ENCODE data around the gene APOA4.
"Not testable (repeated sequence)": the region's sequence is repeated elsewhere in the genome, so short reads cannot be mapped to it uniquely, and the experiment has no call there.

APOA4 gene

DNA sequence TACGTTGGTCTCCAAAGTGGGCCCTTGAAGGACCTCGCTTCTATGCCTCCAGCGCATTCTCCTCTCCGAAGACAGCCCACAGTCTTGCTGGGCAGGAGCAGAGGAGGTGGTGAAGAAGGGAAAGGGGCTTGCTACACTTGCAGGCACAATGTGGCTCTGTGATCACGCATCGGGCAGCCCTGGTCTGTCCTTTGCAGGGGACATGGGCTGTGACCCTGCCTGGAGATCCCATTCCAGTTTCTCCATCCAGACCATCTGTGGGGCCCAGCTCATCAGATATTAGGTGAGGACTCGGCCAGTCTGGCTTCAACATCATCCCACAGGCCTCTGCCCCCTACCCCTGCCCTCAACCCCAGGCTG is 13.5 kb upstream of the APOA4 start:
- TF ChIP-seq, protein P1, sequence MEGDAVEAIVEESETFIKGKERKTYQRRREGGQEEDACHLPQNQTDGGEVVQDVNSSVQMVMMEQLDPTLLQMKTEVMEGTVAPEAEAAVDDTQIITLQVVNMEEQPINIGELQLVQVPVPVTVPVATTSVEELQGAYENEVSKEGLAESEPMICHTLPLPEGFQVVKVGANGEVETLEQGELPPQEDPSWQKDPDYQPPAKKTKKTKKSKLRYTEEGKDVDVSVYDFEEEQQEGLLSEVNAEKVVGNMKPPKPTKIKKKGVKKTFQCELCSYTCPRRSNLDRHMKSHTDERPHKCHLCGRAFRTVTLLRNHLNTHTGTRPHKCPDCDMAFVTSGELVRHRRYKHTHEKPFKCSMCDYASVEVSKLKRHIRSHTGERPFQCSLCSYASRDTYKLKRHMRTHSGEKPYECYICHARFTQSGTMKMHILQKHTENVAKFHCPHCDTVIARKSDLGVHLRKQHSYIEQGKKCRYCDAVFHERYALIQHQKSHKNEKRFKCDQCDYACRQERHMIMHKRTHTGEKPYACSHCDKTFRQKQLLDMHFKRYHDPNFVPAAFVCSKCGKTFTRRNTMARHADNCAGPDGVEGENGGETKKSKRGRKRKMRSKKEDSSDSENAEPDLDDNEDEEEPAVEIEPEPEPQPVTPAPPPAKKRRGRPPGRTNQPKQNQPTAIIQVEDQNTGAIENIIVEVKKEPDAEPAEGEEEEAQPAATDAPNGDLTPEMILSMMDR (IDR thresholded peaks at IDR 0.05; ENCODE audit: low read depth, low read length, missing control alignments), result no peak
- DNase-seq (ENCODE audit: extremely low read depth, low read depth), result no peak
- H3K4me3 ChIP-seq (replicated peaks; ENCODE audit: low read depth, low read length), result no peak overlapping the region

DNA sequence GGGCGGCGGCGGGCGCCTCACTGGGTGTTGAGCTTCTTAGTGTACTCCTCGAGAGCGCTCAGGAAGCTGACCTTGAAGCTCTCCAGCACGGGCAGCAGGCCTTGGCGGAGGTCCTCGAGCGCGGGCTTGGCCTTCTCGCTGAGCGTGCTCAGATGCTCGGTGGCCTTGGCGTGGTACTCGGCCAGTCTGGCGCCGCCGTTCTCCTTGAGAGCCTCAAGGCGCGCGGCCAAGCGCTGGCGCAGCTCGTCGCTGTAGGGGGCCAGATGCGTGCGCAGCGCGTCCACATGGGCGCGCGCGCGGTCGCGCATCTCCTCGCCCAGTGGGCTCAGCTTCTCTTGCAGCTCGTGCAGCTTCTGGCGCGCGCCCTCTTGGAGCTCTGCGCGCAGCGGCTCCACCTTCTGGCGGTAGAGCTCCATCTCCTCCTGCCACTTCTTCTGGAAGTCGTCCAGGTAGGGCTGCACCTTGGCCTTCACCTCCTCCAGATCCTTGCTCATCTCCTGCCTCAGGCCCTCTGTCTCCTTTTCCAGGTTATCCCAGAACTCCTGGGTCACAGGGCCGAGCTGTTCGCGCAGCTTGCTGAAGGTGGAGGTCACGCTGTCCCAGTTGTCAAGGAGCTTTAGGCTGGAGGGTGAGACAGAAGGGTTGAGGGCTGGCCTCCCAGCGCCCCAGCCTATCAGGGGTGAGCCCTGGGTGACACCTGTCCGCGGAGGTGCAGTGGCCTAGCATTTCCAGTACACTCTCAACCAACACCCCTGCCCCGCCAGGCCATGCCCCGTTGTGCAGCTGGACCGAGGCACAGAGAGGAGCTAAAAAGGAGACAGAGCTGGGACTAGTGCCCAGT is 12.9 kb upstream of the APOA4 start:
- peak; percentile 72 for DNase-seq (ENCODE audit: extremely low read depth, low read depth)
- TF ChIP-seq, protein P1 (IDR thresholded peaks at IDR 0.05; ENCODE audit: low read depth, low read length, missing control alignments), result peak; percentile 72
- peak overlapping the region; percentile 35 for H3K4me3 ChIP-seq (replicated peaks; ENCODE audit: low read depth, low read length)

GRCh38 chr11:116835042-116835772 is 12.1 kb upstream of the APOA4 start:
- DNase-seq (ENCODE audit: extremely low read depth, low read depth), result no peak
- TF ChIP-seq, protein P1 (IDR thresholded peaks at IDR 0.05; ENCODE audit: low read depth, low read length, missing control alignments), result no peak
- H3K4me3 ChIP-seq (replicated peaks; ENCODE audit: low read depth, low read length), result peak overlapping the region; percentile 35

DNA sequence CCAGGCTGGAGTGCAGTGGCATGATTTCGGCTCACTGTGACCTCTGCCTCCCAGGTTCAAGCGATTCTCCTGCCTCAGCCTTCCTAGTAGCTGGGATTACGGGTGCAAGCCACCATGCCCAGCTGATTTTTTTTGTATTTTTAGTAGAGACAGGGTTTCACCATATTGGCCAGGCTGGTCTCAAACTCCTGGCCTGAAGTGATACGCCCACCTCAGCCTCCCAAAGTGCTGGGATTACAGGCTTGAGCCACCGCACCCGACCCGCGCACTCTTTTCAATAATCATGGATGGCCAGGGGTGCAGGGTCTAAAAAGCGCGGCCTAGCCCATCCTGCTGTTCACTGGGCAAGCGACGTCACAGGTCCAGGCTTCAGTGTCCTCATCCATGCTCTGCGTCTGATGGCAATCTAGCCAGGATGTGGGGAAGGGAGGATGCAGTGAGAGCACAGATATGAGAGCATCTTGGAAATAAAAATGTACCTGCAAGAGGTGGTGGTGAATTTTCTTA is 11.5 kb upstream of the APOA4 start:
- DNase-seq (ENCODE audit: extremely low read depth, low read depth); H3K4me3 ChIP-seq (replicated peaks; ENCODE audit: low read depth, low read length): not testable (repeated sequence)

DNA sequence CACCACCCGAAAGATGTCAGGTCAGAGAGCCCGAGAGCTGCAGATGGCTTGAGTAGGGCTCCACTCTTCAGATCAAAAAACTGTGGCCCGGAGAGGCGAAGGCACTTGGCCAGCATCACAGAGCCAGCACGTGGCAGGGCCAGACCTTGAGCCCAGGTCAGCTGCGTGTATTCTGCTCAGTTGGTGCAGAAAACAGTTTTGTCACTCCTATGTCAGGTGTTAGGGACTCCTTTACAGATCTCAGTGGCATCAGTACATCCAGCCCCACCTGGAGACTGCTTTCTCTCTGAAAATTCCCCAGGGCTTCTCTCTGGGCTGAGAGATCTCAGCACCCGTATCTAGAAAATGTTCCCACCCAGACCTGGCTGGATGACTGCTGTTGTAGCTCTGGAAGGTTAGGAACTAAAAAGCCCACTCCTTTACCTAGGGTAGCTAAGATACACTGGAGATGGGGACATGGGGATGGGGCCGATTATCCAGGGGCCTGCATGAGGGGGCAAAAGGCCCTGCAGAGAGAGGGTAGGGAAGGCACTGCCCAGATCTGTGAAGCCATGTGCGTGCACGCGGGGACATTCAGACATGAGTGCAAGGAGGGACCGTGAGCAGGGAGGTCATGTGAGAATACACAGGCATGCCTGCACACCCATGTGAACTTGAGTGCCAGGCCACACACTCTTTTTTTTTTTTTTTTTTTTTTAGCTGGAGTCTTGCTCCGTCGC is 10.9 kb upstream of the APOA4 start:
- DNase-seq (ENCODE audit: extremely low read depth, low read depth), result no peak
- TF ChIP-seq, protein P1 (IDR thresholded peaks at IDR 0.05; ENCODE audit: low read depth, low read length, missing control alignments), result no peak
- no peak overlapping the region for H3K4me3 ChIP-seq (replicated peaks; ENCODE audit: low read depth, low read length)

DNA sequence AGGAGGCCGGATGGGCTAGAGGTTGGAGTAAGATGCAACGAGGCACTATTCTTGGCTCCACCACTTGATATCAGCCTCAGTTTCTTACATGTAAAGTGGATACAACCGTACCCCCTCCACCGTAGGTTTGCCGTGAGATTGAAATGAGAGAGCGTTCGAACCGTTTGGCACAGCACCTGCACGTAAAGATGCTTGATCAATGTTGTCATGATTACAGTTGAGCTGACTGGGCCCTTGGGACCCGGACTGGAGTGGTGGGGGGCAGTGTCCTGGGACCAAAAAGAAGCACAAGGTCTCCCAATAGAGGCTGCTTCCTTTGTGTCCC is 10.3 kb upstream of the APOA4 start:
- TF ChIP-seq, protein P1 (IDR thresholded peaks at IDR 0.05; ENCODE audit: low read depth, low read length, missing control alignments), result no peak
- DNase-seq (ENCODE audit: extremely low read depth, low read depth), result no peak
- H3K4me3 ChIP-seq (replicated peaks; ENCODE audit: low read depth, low read length), result no peak overlapping the region

Measured in HFF-Myc (cell line).